Heart left ventricle (tissue), 16 donors: ENCODE data around the gene GALK2. TPM values are rescaled to one million over a fixed set of nuclear protein-coding genes. Genes with fewer than 3 reads are reported as not detected.

Experiments used
- ATAC-seq, 4 donors: fragments of 200-7000 bp; cut with Tn5 transposase; one replicate each; pipeline ENCODE4 v1.9.1; 2020 to 2022; ENCODE audit warnings: moderate library complexity in 4 of 4, mild to moderate bottlenecking in 3 of 4, moderate number of reproducible peaks in 1 of 4
- DNase-seq, 5 donors: peaks; one replicate each; pipeline ENCODE4 v3.0.0-alpha.2; 2020
- H3K27ac ChIP-seq, 12 donors: fragments of 200-600 bp; sonication (generic) in 4 of 12; one replicate each; pipeline versions ENCODE4 v1.5.0 to v1.8.0; 2016 to 2022; ENCODE audit warnings: mild to moderate bottlenecking in 2 of 12
- H3K27me3 ChIP-seq, 9 donors: fragments of 200-600 bp; sonication (generic) in 2 of 9; one replicate each; pipeline versions ENCODE4 v1.5.1 to v1.8.0; 2016 to 2022; ENCODE audit warnings: mild to moderate bottlenecking in 3 of 9
- H3K36me3 ChIP-seq, 9 donors: fragments of 200-600 bp; sonication (generic) in 2 of 9; one replicate each; pipeline versions ENCODE4 v1.5.0 to v1.8.0; 2018 to 2022; ENCODE audit warnings: mild to moderate bottlenecking in 2 of 9
- H3K4me1 ChIP-seq, 12 donors: fragments of 200-600 bp; sonication (generic) in 4 of 12; one replicate each; pipeline versions ENCODE4 v1.5.0 to v1.8.0; 2016 to 2022; ENCODE audit warnings: mild to moderate bottlenecking in 3 of 12
- H3K4me3 ChIP-seq, 12 donors: fragments of 200-600 bp; sonication (generic) in 4 of 12; one replicate each; pipeline versions ENCODE4 v1.5.0 to v1.8.0; 2017 to 2022; ENCODE audit warnings: mild to moderate bottlenecking in 9 of 12, moderate library complexity in 4 of 12
- H3K9me3 ChIP-seq, 12 donors: fragments of 200-600 bp; sonication (generic) in 4 of 12; one replicate each; pipeline versions ENCODE4 v1.5.0 to v1.8.0; 2016 to 2022; ENCODE audit warnings: mild to moderate bottlenecking in 1 of 12
- POLR2A ChIP-seq, 2 donors: fragments of 450-650 bp; IDR thresholded peaks; one replicate each; pipeline ENCODE4 v1.6.1; 2017; ENCODE audit warnings: antibody characterized with exemption in 2 of 2, mild to moderate bottlenecking in 2 of 2, moderate library complexity in 2 of 2
- WGBS, 4 donors: extraction: QIAGEN DNeasy Blood & Tissue Kit in 2 of 4; methylation state at CpG; one replicate each; pipeline versions ENCODE4 v1.1.5 to v1.1.7; 2013 to 2018; 5-methylcytosine and 5-hydroxymethylcytosine counted together
- intact Hi-C, 10 donors: fragments of 100-400 bp; cut with DNase I; formaldehyde crosslinking; loops; one replicate each; pipeline versions ENCODE4 v1.11.1 to v1.14.2; 2022
- polyA plus RNA-seq, 2 donors: library from polyadenylated mRNA; stranded (reverse); fragments of 200-250 nt; gene quantifications; one replicate each; pipeline ENCODE4 v1.2.3, GENCODE V29; 2013
- total RNA-seq, 9 donors: library from RNA; depleted of rRNA in 2 of 9; stranded (reverse); fragments of >200 nt in 2 of 9; fragmentation: NEBNext Ultra II Directional in 3 of 9; extraction: Animal tissue kit (Norgen Biotek cat#: 25700) in 3 of 9; gene quantifications; one replicate each; pipeline versions ENCODE4 v1.1.0 to v1.2.4, GENCODE V29; 2016 to 2023
- TF ChIP-seq, protein P1 (sequence below), 12 donors: fragments of 200-600 bp; sonication (generic) in 4 of 12; IDR thresholded peaks; one replicate each; pipeline versions ENCODE4 v1.5.0 to v1.8.0; 2018 to 2022; ENCODE audit warnings: antibody characterized with exemption in 12 of 12, mild to moderate bottlenecking in 5 of 12
- donor health status: ischemic (EF 13 %, LVEDD 7.1; RV severe dilation, severe dysfunction).
- donor health status: healthy with polysubstance abuse.
- donor health status: DM: no; HTN: yes; CAD: no.
- donor health status: DM: no; HTN: no; CAD: no.
- donor health status: ischemic (EF 25% LVEDD 6.9; RV normal size, moderate dysfunction).
- donor health status: ischemic (EF 25% LVEDD 5.7; RV mildly dilated, moderate dysfunction).
- donor health status: healthy.
- donor health status: DM: yes; HTN: yes; CAD: no.
- donor health status: ischemic (EF 35%, LVEDD 5.7; RV mildly dilated, moderate dysfunction).
- donor health status: nonischemic (EF 11% LVEDD 7.7; RV severe dilation, severe dysfunction).
- donor health status: DM: yes; HTN: yes; CAD: no.
- donor health status: PGD.
- donor health status: ischemic (EF 29% LVEDD 5.4; RV normal size, mild dysfunction).
- donor health status: nonischemic (EF 23%, LVEDD 6.1; RV moderate dilation, normal function).

GALK2 gene
- total and polyA plus RNA-seq, 11 donors: 8.3 to 55.3 (median 35.2) TPM

DNA sequence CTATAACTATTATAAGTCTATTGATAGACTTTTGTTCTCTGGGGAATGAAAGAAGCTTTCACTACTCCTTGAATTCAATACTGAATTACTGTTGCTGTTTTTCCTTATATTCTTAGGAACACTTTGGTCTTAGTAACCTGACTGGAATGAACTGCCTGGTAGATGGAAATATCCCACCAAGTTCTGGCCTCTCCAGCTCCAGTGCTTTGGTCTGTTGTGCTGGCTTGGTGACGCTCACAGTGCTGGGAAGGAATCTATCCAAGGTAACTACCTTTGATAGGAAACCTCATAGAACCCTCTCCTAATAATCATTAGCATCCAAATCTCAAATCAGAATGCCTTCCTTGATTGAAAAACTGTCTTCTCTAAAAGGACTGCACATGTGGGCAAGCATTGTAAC, 69.1 kb downstream of the GALK2 start:
- 76 to 89% (median 79%) methylated on average over 1 of the region's 1 CpG for WGBS, 4 donors
- DNase-seq (no peak), ATAC-seq (peak in 1 of 4 donors; percentile 61)
- intact Hi-C loops: loop anchor here in 9 of 10 donors (5.0 to 10.0 kb wide), 9 partner anchors 74 to 908 kb away; partner anchors contain the start of gene FGF7 (in 3 of the 9)
- no peak overlapping the region for H3K4me3 ChIP-seq
- H3K27ac ChIP-seq: peak overlapping the region in 1 of 12 donors; percentile 75
- H3K4me1 ChIP-seq: peaks cover 0 to 42% (median 14%) of the 10 kb centered on the region in 12 donors
- TF ChIP-seq POLR2A (IDR thresholded peaks at IDR 0.05): no peak
- TF ChIP-seq, protein P1, sequence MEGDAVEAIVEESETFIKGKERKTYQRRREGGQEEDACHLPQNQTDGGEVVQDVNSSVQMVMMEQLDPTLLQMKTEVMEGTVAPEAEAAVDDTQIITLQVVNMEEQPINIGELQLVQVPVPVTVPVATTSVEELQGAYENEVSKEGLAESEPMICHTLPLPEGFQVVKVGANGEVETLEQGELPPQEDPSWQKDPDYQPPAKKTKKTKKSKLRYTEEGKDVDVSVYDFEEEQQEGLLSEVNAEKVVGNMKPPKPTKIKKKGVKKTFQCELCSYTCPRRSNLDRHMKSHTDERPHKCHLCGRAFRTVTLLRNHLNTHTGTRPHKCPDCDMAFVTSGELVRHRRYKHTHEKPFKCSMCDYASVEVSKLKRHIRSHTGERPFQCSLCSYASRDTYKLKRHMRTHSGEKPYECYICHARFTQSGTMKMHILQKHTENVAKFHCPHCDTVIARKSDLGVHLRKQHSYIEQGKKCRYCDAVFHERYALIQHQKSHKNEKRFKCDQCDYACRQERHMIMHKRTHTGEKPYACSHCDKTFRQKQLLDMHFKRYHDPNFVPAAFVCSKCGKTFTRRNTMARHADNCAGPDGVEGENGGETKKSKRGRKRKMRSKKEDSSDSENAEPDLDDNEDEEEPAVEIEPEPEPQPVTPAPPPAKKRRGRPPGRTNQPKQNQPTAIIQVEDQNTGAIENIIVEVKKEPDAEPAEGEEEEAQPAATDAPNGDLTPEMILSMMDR (IDR thresholded peaks at IDR 0.05): no peak
- H3K27me3 ChIP-seq: no peaks in the 10 kb centered on the region
- peaks cover 0 to 29% (median 13%) of the 10 kb centered on the region in 9 donors for H3K36me3 ChIP-seq
- H3K9me3 ChIP-seq: no peaks in the 10 kb centered on the region

DNA sequence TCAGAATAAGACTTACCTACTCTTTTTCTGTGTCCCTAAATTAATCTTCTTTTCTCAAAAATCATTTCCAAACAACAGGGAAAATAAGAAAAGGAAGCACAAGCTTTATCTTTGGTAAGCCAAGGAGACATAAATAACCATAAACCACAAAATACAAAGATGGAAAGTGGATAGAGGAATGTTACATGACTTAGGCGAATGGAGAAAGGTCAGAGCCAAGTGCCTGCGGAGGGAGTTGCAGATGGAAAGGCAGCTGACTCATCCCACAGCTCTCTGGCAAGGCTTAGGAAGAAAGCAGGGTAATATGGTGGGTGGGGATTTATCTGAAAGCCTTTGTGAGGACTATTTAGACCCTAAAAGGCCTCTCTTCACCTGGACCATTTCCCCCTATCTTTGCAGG, 72.8 kb downstream of the GALK2 start:
- peaks cover 0 to 26% (median 5%) of the 10 kb centered on the region in 12 donors for H3K4me1 ChIP-seq
- H3K4me3 ChIP-seq: no peak overlapping the region

DNA sequence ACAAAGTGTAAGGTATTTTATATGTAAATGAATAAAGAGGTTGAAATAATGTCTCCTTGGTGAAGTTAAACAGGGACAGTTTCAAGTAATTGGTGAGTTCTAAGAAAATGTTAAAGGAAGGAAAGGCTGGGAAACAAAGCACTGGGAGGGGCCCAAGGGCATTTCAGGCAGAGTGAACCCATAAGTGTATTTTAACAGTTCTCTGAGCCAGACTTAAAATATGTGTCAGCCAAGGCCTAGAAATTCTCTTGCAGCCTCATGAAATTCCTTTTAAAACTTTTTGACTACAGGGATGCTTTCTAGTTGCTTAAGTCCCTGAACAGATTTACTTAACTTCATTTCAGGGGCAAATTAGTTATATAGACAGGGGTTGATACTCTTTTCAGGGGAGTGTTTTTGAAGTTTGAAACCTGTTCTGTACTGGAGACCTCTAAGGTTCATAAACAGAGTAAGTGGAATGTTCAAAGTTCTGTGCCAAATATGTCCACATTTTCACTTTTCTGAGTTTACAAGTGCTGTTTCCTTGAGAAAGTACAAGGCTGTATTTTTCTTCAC, 77.6 kb downstream of the GALK2 start:
- TF ChIP-seq POLR2A (IDR thresholded peaks at IDR 0.05): no peak
- TF ChIP-seq, protein P1 (IDR thresholded peaks at IDR 0.05): no peak
- DNase-seq (no peak), ATAC-seq (no peak)
- Histone ChIP-seq H3K27me3 (no peaks in the 10 kb centered on the region), H3K27ac (peak overlapping the region in 1 of 12 donors; percentile 21), H3K4me1 (peaks cover 0 to 8% (median 0%) of the 10 kb centered on the region in 12 donors), H3K9me3 (peaks cover 0 to 5% (median 0%) of the 10 kb centered on the region in 12 donors), H3K4me3 (no peak overlapping the region), H3K36me3 (peaks cover 0 to 18% (median 0%) of the 10 kb centered on the region in 9 donors)
- intact Hi-C loops: loop anchor here in 2 of 10 donors (5.0 to 10.0 kb wide), 2 partner anchors 40 to 897 kb away; no protein-coding TSS in a partner anchor

More for the DNA sequence above, 72.8 kb downstream of the GALK2 start:
- ATAC-seq: peak in 2 of 4 donors; percentile 77 to 84
- DNase-seq: peak in 1 of 5 donors; percentile 41
- H3K9me3 ChIP-seq: no peaks in the 10 kb centered on the region
- H3K27ac ChIP-seq: no peak overlapping the region
- intact Hi-C loops: loop anchor here in 1 of 10 donors (10.0 kb wide), 1 partner anchor 902 kb away; no protein-coding TSS in a partner anchor
- peaks cover 0 to 35% (median 13%) of the 10 kb centered on the region in 9 donors for H3K36me3 ChIP-seq
- H3K27me3 ChIP-seq: no peaks in the 10 kb centered on the region
- WGBS, 4 donors: 53 to 78% (median 65%) methylated on average over 2 of the region's 2 CpGs
- TF ChIP-seq POLR2A (IDR thresholded peaks at IDR 0.05): no peak
- TF ChIP-seq, protein P1 (IDR thresholded peaks at IDR 0.05): no peak

DNA sequence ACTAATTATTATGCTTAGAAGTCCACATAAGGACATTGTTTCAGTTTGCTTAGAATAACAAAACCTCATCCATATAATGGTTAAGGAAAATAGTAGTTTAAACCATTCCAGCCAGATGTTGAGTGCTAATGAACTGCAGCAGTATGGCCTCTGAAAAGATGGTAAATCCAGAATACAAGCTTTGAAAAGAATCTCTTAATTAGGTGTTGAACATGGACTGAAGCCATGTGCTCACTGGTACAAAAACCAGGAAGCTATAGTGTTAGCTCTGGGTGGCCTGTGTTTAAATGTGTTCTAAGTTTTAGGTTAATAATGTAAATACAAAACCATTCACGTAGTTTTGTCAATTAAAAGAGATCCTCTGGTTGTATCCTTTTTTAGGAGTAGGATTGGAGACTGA, 78.2 kb downstream of the GALK2 start:
- no peak for ATAC-seq

More for the DNA sequence above, 78.2 kb downstream of the GALK2 start:
- peaks cover 0 to 11% (median 0%) of the 10 kb centered on the region in 9 donors for H3K36me3 ChIP-seq
- H3K27me3 ChIP-seq: no peaks in the 10 kb centered on the region
- TF ChIP-seq, protein P1 (IDR thresholded peaks at IDR 0.05): no peak
- no peak for TF ChIP-seq POLR2A (IDR thresholded peaks at IDR 0.05)
- peaks cover 0 to 5% (median 0%) of the 10 kb centered on the region in 12 donors for H3K4me1 ChIP-seq
- peaks cover 0 to 5% (median 0%) of the 10 kb centered on the region in 12 donors for H3K9me3 ChIP-seq
- 97 to 100% (median 97%) methylated on average over 1 of the region's 1 CpG for WGBS, 4 donors
- no peak overlapping the region for H3K27ac ChIP-seq
- no peak overlapping the region for H3K4me3 ChIP-seq
- DNase-seq: no peak
- intact Hi-C loops: loop anchor here in 2 of 10 donors (5.0 to 10.0 kb wide), 2 partner anchors 39 to 897 kb away; no protein-coding TSS in a partner anchor
